GM12864 (cell line): ENCODE results near the gene ETFB.

Source experiments
- DNase-seq: peaks from one replicate; pipeline ENCODE4 v3.0.0-alpha.2; 2011; ENCODE audit warnings: low read depth
- H3K4me3 ChIP-seq: 2 replicates; pipeline ENCODE4 v1.5.1; 2011; ENCODE audit warnings: mild to moderate bottlenecking, low read depth, low read length, control low read depth
- CTCF ChIP-seq: IDR thresholded peaks from 2 replicates; pipeline ENCODE4 v1.5.1; 2011; ENCODE audit warnings: low read depth, mild to moderate bottlenecking, moderate library complexity, low read length, control low read depth, inconsistent platforms; ENCODE audit errors: missing control alignments

The ETFB gene

GRCh38 chr19:51367255-51367564 lies 1.0 kb upstream of the ETFB start:
- H3K4me3 ChIP-seq: peak overlapping the region; percentile 73
- DNase-seq: no peak
- no peak for TF ChIP-seq CTCF

GRCh38 chr19:51366389-51367254 lies 434 bp upstream of the ETFB start:
- H3K4me3 ChIP-seq: peak overlapping the region; percentile 73
- peak; percentile 92 for DNase-seq
- TF ChIP-seq CTCF: no peak

- no peak for DNase-seq
- TF ChIP-seq CTCF: no peak
- H3K4me3 ChIP-seq: peak overlapping the region; percentile 73
These were observed 800 bp downstream of the ETFB start for GRCh38 chr19:51365211-51365964.

- no peak overlapping the region for H3K4me3 ChIP-seq
- DNase-seq: no peak
- TF ChIP-seq CTCF: no peak
These were observed 1.7 kb downstream of the ETFB start for GRCh38 chr19:51364200-51365106.

- DNase-seq: no peak
- no peak for TF ChIP-seq CTCF
- H3K4me3 ChIP-seq: no peak overlapping the region
These were observed 4.9 kb downstream of the ETFB start for GRCh38 chr19:51361239-51361638.

GRCh38 chr19:51359294-51359693 lies 6.9 kb downstream of the ETFB start:
- DNase-seq: no peak
- no peak for TF ChIP-seq CTCF
- no peak overlapping the region for H3K4me3 ChIP-seq
